Measurements from ENCODE around the gene SLK.

DNA sequence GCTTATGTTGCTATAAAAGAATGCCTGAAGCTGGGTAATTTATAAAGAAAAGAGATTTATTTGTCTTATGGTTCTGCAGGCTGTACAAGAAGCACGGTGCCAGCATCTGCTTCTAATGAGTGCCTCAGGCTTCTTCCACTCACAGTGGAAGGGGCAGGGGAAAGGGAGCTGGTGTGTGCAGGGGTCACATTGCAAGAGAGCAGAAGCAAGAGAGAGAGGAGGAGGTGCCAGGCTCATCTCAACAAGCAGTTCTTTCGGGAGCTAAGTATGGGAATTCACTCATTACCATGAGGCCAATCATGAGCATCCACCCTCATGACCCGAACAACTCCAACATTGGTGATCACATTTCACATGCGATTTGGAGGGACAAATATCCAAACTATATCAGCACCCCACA lies 17.2 kb upstream of the SLK start:
- no peak for TF ChIP-seq EZH2 (IDR thresholded peaks at IDR 0.05)
- TF ChIP-seq POLR2AphosphoS5 (IDR thresholded peaks at IDR 0.05; ENCODE audit: borderline replicate concordance, low read depth, low read length): no peak; the same call in 1 of the 2 replicates

Data from SK-N-MC (cell line).